Neural crest cell (in vitro differentiated cells): ENCODE measurements around the gene FBXO31. TPM values are rescaled to one million over a fixed set of nuclear protein-coding genes. Genes with fewer than 3 reads are reported as not detected.

Experiments
- DNase-seq: peaks from one replicate; pipeline ENCODE4 v3.0.0; 2021; ENCODE audit warnings: low read depth, mixed read lengths, low spot score
- H3K27ac Mint-ChIP-seq: one replicate; pipeline ENCODE4 v1.8.0; 2021; ENCODE audit warnings: mild to moderate bottlenecking, mixed read lengths; ENCODE audit not compliant: unreplicated experiment
- H3K27me3 Mint-ChIP-seq: 2 replicates; pipeline ENCODE4 v1.8.0; 2021; ENCODE audit warnings: low read depth, mild to moderate bottlenecking, mixed read lengths
- H3K36me3 Mint-ChIP-seq: 2 replicates; pipeline ENCODE4 v1.8.0; 2021; ENCODE audit warnings: low read depth, mild to moderate bottlenecking, mixed read lengths
- H3K4me1 Mint-ChIP-seq: 2 replicates; pipeline ENCODE4 v1.8.0; 2021; ENCODE audit warnings: mixed read lengths
- H3K4me3 Mint-ChIP-seq: one replicate; pipeline ENCODE4 v1.8.0; 2021; ENCODE audit warnings: mild to moderate bottlenecking, mixed read lengths
- H3K9me3 Mint-ChIP-seq: 2 replicates; pipeline ENCODE4 v1.8.0; 2021; ENCODE audit warnings: mixed read lengths
- total RNA-seq: library from RNA; stranded (reverse); gene quantifications from 2 replicates; pipeline ENCODE4 v1.2.1, GENCODE V29; 2021
- TF ChIP-seq, protein P1 (sequence below): fragments of 200-600 bp; sonication (generic); conservative IDR thresholded peaks from 2 replicates; pipeline ENCODE4 v1.5.0; 2021; ENCODE audit warnings: antibody characterized with exemption, mild to moderate bottlenecking

FBXO31 gene
- total RNA-seq, 1 donor from 2014 or later = 23.7 TPM

GRCh38 chr16:87414251-87414680, 30.7 kb upstream of the FBXO31 start:
- Mint-ChIP-seq H3K27ac (no peak overlapping the region), H3K4me1 (no peaks in the 10 kb centered on the region), H3K27me3 (no peaks in the 10 kb centered on the region), H3K9me3 (no peaks in the 10 kb centered on the region), H3K36me3 (peaks cover 4% of the 10 kb centered on the region), H3K4me3 (no peak overlapping the region)
- TF ChIP-seq, protein P1, sequence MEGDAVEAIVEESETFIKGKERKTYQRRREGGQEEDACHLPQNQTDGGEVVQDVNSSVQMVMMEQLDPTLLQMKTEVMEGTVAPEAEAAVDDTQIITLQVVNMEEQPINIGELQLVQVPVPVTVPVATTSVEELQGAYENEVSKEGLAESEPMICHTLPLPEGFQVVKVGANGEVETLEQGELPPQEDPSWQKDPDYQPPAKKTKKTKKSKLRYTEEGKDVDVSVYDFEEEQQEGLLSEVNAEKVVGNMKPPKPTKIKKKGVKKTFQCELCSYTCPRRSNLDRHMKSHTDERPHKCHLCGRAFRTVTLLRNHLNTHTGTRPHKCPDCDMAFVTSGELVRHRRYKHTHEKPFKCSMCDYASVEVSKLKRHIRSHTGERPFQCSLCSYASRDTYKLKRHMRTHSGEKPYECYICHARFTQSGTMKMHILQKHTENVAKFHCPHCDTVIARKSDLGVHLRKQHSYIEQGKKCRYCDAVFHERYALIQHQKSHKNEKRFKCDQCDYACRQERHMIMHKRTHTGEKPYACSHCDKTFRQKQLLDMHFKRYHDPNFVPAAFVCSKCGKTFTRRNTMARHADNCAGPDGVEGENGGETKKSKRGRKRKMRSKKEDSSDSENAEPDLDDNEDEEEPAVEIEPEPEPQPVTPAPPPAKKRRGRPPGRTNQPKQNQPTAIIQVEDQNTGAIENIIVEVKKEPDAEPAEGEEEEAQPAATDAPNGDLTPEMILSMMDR = no peak
- no peak for DNase-seq

- Mint-ChIP-seq H3K4me1 (no peaks in the 10 kb centered on the region), H3K27me3 (no peaks in the 10 kb centered on the region), H3K4me3 (no peak overlapping the region), H3K27ac (no peak overlapping the region), H3K36me3 (peaks cover 4% of the 10 kb centered on the region), H3K9me3 (no peaks in the 10 kb centered on the region)
- TF ChIP-seq, protein P1 = no peak
- DNase-seq = no peak
Measured at GRCh38 chr16:87412996-87413421, 29.4 kb upstream of the FBXO31 start.

DNA sequence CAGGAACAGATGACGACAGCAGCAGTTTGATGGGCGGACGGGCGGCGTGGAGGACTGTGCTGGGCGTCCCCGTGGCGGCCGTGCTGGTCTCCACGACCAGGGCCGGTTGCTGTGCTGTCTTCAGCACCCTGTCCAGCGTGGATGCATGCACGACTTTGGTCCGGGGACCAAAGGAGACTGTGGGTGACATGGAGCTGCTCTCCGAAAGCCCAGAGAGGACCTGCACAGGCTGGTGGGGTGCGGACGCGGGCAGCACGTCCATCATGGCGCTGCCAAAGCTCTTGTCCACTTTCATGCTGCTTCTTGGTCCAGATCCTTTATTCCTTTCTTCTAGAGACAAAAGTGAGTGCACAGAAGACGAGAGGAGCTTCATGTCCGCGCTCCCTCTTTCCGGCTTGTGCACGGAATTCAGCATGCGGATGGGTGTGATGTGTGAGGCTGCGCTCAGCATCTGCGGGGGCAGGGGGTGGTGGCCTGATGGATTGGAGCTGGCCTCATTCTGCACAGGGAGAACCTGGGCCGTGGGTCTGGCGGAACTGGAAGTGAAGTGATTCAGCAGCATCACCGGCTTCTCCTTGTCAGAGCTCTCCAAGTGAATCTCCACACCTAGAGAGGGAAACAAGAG, 28.9 kb upstream of the FBXO31 start:
- Mint-ChIP-seq H3K4me1 (no peaks in the 10 kb centered on the region), H3K27me3 (no peaks in the 10 kb centered on the region), H3K4me3 (no peak overlapping the region), H3K27ac (no peak overlapping the region), H3K9me3 (no peaks in the 10 kb centered on the region), H3K36me3 (peaks cover 4% of the 10 kb centered on the region)
- TF ChIP-seq, protein P1 = no peak
- DNase-seq = no peak

- Mint-ChIP-seq H3K4me1 (no peaks in the 10 kb centered on the region), H3K36me3 (peaks cover 9% of the 10 kb centered on the region), H3K27ac (no peak overlapping the region), H3K4me3 (no peak overlapping the region), H3K9me3 (no peaks in the 10 kb centered on the region), H3K27me3 (no peaks in the 10 kb centered on the region)
- TF ChIP-seq, protein P1 = no peak
- no peak for DNase-seq
Measured at GRCh38 chr16:87411375-87412271, 28.0 kb upstream of the FBXO31 start.

DNA sequence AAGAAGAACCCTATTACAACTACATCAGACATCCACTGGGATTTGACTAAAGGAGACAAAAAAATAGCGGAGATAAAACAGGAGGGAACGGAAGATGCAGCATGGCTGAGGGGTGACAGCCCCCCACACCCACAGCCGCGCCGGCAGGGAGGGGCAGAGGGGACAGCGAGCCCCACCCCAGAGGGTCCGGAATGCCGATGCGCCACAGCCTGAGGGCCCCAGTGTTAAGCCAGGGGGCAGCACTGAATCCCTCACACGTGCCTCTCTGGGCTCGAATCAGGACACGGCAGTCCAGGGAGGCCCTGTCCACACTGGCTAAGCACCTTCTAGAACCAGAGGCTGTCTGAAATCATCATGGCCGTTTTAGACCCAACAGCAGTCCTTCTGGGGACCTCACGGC, 27.4 kb upstream of the FBXO31 start:
- H3K4me1 Mint-ChIP-seq = no peaks in the 10 kb centered on the region
- no peak for DNase-seq
- no peak overlapping the region for H3K4me3 Mint-ChIP-seq
- peaks cover 10% of the 10 kb centered on the region for H3K36me3 Mint-ChIP-seq
- H3K27me3 Mint-ChIP-seq = no peaks in the 10 kb centered on the region
- TF ChIP-seq, protein P1 = no peak
- no peak overlapping the region for H3K27ac Mint-ChIP-seq
- H3K9me3 Mint-ChIP-seq = no peaks in the 10 kb centered on the region
